OCI-LY1 (cell line): Measurements from ENCODE around the gene ESR1.

Experiments
- H2AFZ ChIP-seq: fragments of 200-600 bp; sonication (generic), shearing (Covaris generic); 2 replicates; pipeline ENCODE4 v1.6.0; 2014; ENCODE audit warnings: antibody characterized with exemption, mild to moderate bottlenecking, low read length
- H3F3A ChIP-seq: fragments of 200-600 bp; sonication (generic), shearing (Covaris generic); 2 replicates; pipeline ENCODE4 v1.6.0; 2014; ENCODE audit warnings: mild to moderate bottlenecking, antibody characterized with exemption, low read length, moderate library complexity; ENCODE audit not compliant: insufficient read depth
- H3K27ac ChIP-seq: fragments of 200-600 bp; sonication (generic); 2 replicates; pipeline ENCODE4 v1.5.1; 2014; ENCODE audit warnings: low read length, mixed run types, mild to moderate bottlenecking, low read depth; ENCODE audit not compliant: poor library complexity, severe bottlenecking
- H3K27me3 ChIP-seq: fragments of 200-600 bp; sonication (generic); 2 replicates; pipeline ENCODE4 v1.6.0; 2014; ENCODE audit warnings: antibody characterized with exemption, mild to moderate bottlenecking, low read length, moderate library complexity; ENCODE audit not compliant: insufficient read depth
- H3K36me3 ChIP-seq: fragments of 200-600 bp; sonication (generic); 2 replicates; pipeline ENCODE4 v1.6.1; 2014; ENCODE audit warnings: mild to moderate bottlenecking, antibody characterized with exemption, low read length, moderate library complexity, mixed read lengths; ENCODE audit not compliant: insufficient read depth
- H3K4me1 ChIP-seq: fragments of 200-600 bp; sonication (generic); 2 replicates; pipeline ENCODE4 v1.5.1; 2014; ENCODE audit warnings: mild to moderate bottlenecking, low read length, moderate library complexity; ENCODE audit not compliant: insufficient read depth, severe bottlenecking
- H3K4me2 ChIP-seq: fragments of 200-600 bp; sonication (generic), shearing (Covaris generic); 2 replicates; pipeline ENCODE4 v1.6.1; 2014; ENCODE audit warnings: low read length
- H3K4me3 ChIP-seq: fragments of 200-600 bp; sonication (generic); 2 replicates; pipeline ENCODE4 v1.5.1; 2014; ENCODE audit warnings: low read length, low read depth, mild to moderate bottlenecking, mixed read lengths; ENCODE audit not compliant: poor library complexity, severe bottlenecking
- H3K79me2 ChIP-seq: fragments of 200-600 bp; shearing (Covaris generic); 2 replicates; pipeline ENCODE4 v1.6.1; 2016; ENCODE audit warnings: mixed run types, low read length, mixed read lengths; ENCODE audit not compliant: insufficient read depth
- H3K9ac ChIP-seq: fragments of 200-600 bp; sonication (generic), shearing (Covaris generic); 2 replicates; pipeline ENCODE4 v1.6.1; 2014; ENCODE audit warnings: mild to moderate bottlenecking, low read length, mixed read lengths
- H3K9me2 ChIP-seq: fragments of 200-600 bp; sonication (generic), shearing (Covaris generic); 2 replicates; pipeline ENCODE4 v1.6.1; 2014; ENCODE audit warnings: low read depth, mild to moderate bottlenecking, low read length, mixed read lengths
- H3K9me3 ChIP-seq: fragments of 200-600 bp; shearing (Covaris generic); 2 replicates; pipeline ENCODE4 v1.6.1; 2014; ENCODE audit warnings: low read length, mixed read lengths
- H4K20me1 ChIP-seq: fragments of 200-600 bp; sonication (generic), shearing (Covaris generic); 2 replicates; pipeline ENCODE4 v1.6.0; 2016; ENCODE audit warnings: mild to moderate bottlenecking, low read length; ENCODE audit not compliant: insufficient read depth
- CTCF ChIP-seq: fragments of 200-600 bp; sonication (generic), shearing (Covaris generic); IDR thresholded peaks from 2 replicates; pipeline ENCODE4 v1.5.1; 2017; ENCODE audit warnings: mild to moderate bottlenecking, antibody characterized with exemption, low read length, moderate library complexity, mixed read lengths
- EZH2 ChIP-seq: fragments of 200-600 bp; sonication (generic), shearing (Covaris generic); IDR thresholded peaks from 2 replicates; pipeline ENCODE4 v1.8.0; 2017; ENCODE audit warnings: borderline replicate concordance, mixed run types, mild to moderate bottlenecking, antibody characterized with exemption, low read length, moderate library complexity, mixed read lengths

ESR1 gene

GRCh38 chr6:151914484-151914883, 107.0 kb downstream of the ESR1 start:
- Histone ChIP-seq H3K9me3 (no peaks in the 10 kb centered on the region), H3F3A (no peaks in the 10 kb centered on the region), H3K36me3 (no peaks in the 10 kb centered on the region), H2AFZ (no peak overlapping the region), H3K9ac (no peak overlapping the region), H3K79me2 (no peaks in the 10 kb centered on the region), H3K27me3 (no peaks in the 10 kb centered on the region), H3K4me2 (no peak overlapping the region), H3K9me2 (no peaks in the 10 kb centered on the region), H3K4me1 (no peaks in the 10 kb centered on the region), H3K27ac (no peak overlapping the region), H4K20me1 (no peaks in the 10 kb centered on the region), H3K4me3 (no peak overlapping the region)
- no peak for TF ChIP-seq EZH2
- no peak for TF ChIP-seq CTCF

- H3K4me1 ChIP-seq = no peaks in the 10 kb centered on the region
- H3F3A ChIP-seq = no peaks in the 10 kb centered on the region
- TF ChIP-seq EZH2 (no peak), CTCF (no peak)
- no peak overlapping the region for H3K9ac ChIP-seq
- H3K27ac ChIP-seq = no peak overlapping the region
- H3K9me2 ChIP-seq = no peaks in the 10 kb centered on the region
- H3K79me2 ChIP-seq = no peaks in the 10 kb centered on the region
- no peaks in the 10 kb centered on the region for H3K9me3 ChIP-seq
- H2AFZ ChIP-seq = no peak overlapping the region
- H3K4me3 ChIP-seq = no peak overlapping the region
- no peaks in the 10 kb centered on the region for H3K27me3 ChIP-seq
- no peaks in the 10 kb centered on the region for H4K20me1 ChIP-seq
- H3K4me2 ChIP-seq = no peak overlapping the region
- no peaks in the 10 kb centered on the region for H3K36me3 ChIP-seq
Observed at GRCh38 chr6:151916075-151916474, 108.6 kb downstream of the ESR1 start.

GRCh38 chr6:151916680-151917164, 109.2 kb downstream of the ESR1 start:
- H3K9ac ChIP-seq = no peak overlapping the region
- no peaks in the 10 kb centered on the region for H3K4me1 ChIP-seq
- no peaks in the 10 kb centered on the region for H3F3A ChIP-seq
- H2AFZ ChIP-seq = no peak overlapping the region
- H3K4me2 ChIP-seq = no peak overlapping the region
- no peak overlapping the region for H3K4me3 ChIP-seq
- H3K27me3 ChIP-seq = no peaks in the 10 kb centered on the region
- no peaks in the 10 kb centered on the region for H3K9me3 ChIP-seq
- H4K20me1 ChIP-seq = no peaks in the 10 kb centered on the region
- no peak overlapping the region for H3K27ac ChIP-seq
- no peaks in the 10 kb centered on the region for H3K79me2 ChIP-seq
- no peaks in the 10 kb centered on the region for H3K9me2 ChIP-seq
- TF ChIP-seq EZH2 (no peak), CTCF (no peak)
- no peaks in the 10 kb centered on the region for H3K36me3 ChIP-seq
